ENCODE data around the gene HSPB6. TPM values are rescaled to one million over a fixed set of nuclear protein-coding genes. Genes with fewer than 3 reads are reported as not detected.
A peak's percentile ranks its signal among the peaks of the same experiment; 100 is the strongest.

HSPB6 gene
- total and polyA plus RNA-seq, 12 donors, result 21.1 to 932 (median 265) TPM

DNA sequence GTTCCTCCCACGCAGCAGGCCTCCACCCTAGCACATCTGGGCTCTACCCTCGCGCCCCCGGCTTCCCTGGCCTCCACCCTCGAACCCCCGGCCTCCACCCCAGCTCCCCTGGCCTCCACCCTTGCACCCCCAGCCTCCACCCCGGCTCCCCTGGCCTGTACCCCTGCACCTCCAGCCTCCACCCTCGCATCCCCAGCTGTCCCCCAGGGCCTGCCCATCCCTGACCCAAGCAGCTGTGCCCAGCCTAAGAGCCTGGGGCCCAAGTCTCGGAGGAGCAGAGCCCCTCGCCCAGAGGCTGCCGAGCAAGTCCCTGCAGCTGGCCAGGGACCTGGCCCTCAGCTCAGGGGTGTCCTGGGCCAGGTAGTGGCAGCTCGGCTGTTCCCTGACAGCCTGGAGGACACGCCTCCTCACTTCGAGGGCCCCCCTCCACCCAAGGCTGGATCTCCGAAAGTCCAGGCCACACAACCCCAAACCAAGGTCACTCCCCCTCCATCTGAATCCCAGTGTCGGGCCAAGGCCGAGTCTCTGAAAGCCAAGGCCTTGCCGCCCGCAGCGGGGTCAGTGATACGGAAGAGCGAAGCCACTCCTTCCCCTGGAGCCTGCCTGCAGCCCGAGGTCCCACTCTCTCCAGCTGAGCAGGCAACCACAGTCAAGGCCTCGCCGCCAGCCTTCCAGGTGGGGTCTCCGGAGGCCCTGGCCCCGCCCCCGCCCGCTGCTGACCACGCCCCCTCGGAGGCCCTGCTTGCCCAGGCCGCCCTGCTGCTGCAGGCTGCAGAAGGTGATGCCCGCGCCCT lies 10.7 kb upstream of the HSPB6 start:
- intact Hi-C loops (cut with DNase I), result no loop called here
- Histone ChIP-seq H3K4me3 (no peak overlapping the region), H3K4me1 (replicated peaks in 1 of 2) (peaks cover 0 to 5% of the 10 kb centered on the region in 2 donors), H3K9me3 (replicated peaks in 1 of 3) (no peaks in the 10 kb centered on the region), H3K36me3 (replicated peaks in 1 of 2) (peaks cover 0 to 10% of the 10 kb centered on the region in 2 donors), H3K27ac (peak overlapping the region in 3 of 5 donors; percentile 27 to 51 (median 41)), H3K27me3 (no peaks in the 10 kb centered on the region)
- TF ChIP-seq, protein P1, sequence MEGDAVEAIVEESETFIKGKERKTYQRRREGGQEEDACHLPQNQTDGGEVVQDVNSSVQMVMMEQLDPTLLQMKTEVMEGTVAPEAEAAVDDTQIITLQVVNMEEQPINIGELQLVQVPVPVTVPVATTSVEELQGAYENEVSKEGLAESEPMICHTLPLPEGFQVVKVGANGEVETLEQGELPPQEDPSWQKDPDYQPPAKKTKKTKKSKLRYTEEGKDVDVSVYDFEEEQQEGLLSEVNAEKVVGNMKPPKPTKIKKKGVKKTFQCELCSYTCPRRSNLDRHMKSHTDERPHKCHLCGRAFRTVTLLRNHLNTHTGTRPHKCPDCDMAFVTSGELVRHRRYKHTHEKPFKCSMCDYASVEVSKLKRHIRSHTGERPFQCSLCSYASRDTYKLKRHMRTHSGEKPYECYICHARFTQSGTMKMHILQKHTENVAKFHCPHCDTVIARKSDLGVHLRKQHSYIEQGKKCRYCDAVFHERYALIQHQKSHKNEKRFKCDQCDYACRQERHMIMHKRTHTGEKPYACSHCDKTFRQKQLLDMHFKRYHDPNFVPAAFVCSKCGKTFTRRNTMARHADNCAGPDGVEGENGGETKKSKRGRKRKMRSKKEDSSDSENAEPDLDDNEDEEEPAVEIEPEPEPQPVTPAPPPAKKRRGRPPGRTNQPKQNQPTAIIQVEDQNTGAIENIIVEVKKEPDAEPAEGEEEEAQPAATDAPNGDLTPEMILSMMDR (IDR thresholded peaks at IDR 0.05), result no peak
- peak in 1 of 2 donors; percentile 9 for TF ChIP-seq POLR2A (IDR thresholded peaks at IDR 0.05)
- WGBS, 4 donors, result 28 to 45% (median 41%) methylated on average over 9 to 34 of the region's 34 CpGs
- DNase-seq, result peak; percentile 68 to 86 (median 72)

- TF ChIP-seq, protein P1 (IDR thresholded peaks at IDR 0.05), result no peak
- no peak for TF ChIP-seq POLR2A (IDR thresholded peaks at IDR 0.05)
- Histone ChIP-seq H3K27ac (no peak overlapping the region), H3K27me3 (no peaks in the 10 kb centered on the region), H3K4me1 (replicated peaks in 1 of 2) (peaks cover 0 to 5% of the 10 kb centered on the region in 2 donors), H3K4me3 (no peak overlapping the region), H3K9me3 (replicated peaks in 1 of 3) (no peaks in the 10 kb centered on the region), H3K36me3 (replicated peaks in 1 of 2) (peaks cover 0 to 19% of the 10 kb centered on the region in 2 donors)
- no peak for DNase-seq
- WGBS, 4 donors, result 85 to 100% (median 89%) methylated on average over 2 to 11 of the region's 11 CpGs
- intact Hi-C loops (cut with DNase I), result no loop called here
These were observed 9.8 kb upstream of the HSPB6 start for GRCh38 chr19:35766571-35767104.

- intact Hi-C loops (cut with DNase I), result no loop called here
- no peak for TF ChIP-seq POLR2A (IDR thresholded peaks at IDR 0.05)
- TF ChIP-seq, protein P1 (IDR thresholded peaks at IDR 0.05), result no peak
- H3K9me3 ChIP-seq (replicated peaks in 1 of 3), result no peaks in the 10 kb centered on the region
- H3K4me1 ChIP-seq (replicated peaks in 1 of 2), result peaks cover 0 to 11% of the 10 kb centered on the region in 2 donors
- no peak for DNase-seq
- H3K27ac ChIP-seq, result no peak overlapping the region
- WGBS, 4 donors, result 89 to 91% (median 90%) methylated on average over 16 to 17 of the region's 17 CpGs
- no peaks in the 10 kb centered on the region for H3K27me3 ChIP-seq
- no peak overlapping the region for H3K4me3 ChIP-seq
- peaks cover 0 to 19% of the 10 kb centered on the region in 2 donors for H3K36me3 ChIP-seq (replicated peaks in 1 of 2)
These were observed 7.8 kb upstream of the HSPB6 start for GRCh38 chr19:35764432-35765315.

Data from adrenal gland (tissue), 12 donors.